GM18867 (cell line): Measurements from ENCODE around the gene PLCG1.

Source experiments
- ATAC-seq: cut with Tn5 transposase; IDR thresholded peaks from one replicate; pipeline ENCODE4 v1.9.1; 2021; ENCODE audit warnings: mild to moderate bottlenecking, moderate library complexity; ENCODE audit not compliant: unreplicated experiment

Gene PLCG1

DNA sequence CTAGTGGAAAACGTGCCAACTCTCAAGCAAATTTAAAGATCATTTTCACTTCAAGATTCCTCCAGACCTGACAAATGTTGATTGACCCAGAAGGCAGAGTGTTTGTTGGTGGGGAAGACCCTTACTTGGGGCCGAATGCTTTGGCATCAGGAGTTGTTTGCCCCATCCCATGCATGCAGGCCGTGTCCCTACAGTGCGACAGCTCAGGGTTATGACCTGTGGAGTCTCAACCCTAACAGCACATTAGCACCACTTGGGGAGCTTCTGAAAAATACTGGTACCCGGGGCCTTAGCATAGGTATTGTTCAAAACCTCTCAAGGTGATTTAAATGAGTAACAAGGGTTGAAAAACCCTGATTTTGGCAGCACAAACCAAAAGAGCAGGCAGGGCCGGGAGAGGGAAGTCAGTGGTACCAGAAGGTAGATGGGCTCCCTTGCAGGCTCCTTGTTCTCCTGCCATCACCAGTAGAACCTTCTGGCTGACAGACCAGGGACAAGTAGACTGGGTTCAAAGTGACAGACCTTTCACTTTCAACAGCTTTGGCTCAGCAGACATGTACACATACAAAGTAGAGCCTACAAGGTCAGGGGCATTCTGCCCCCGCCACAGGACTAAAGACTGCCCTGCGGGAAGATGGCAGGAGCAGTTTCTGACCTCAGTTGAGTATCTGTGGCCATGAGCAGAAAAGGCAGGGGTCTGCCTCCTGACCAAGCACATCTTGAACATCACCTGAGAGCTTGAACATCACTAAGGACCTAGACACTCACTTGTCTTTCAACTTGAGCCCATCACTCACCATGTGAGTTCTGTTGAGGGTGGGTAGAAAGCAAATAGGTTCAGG, 39.6 kb downstream of the PLCG1 start:
- ATAC-seq: no peak

- ATAC-seq: no peak
Measured at GRCh38 chr20:41177636-41178035, 40.3 kb downstream of the PLCG1 start.

- ATAC-seq: no peak
Measured at GRCh38 chr20:41178495-41178894, 41.2 kb downstream of the PLCG1 start.

DNA sequence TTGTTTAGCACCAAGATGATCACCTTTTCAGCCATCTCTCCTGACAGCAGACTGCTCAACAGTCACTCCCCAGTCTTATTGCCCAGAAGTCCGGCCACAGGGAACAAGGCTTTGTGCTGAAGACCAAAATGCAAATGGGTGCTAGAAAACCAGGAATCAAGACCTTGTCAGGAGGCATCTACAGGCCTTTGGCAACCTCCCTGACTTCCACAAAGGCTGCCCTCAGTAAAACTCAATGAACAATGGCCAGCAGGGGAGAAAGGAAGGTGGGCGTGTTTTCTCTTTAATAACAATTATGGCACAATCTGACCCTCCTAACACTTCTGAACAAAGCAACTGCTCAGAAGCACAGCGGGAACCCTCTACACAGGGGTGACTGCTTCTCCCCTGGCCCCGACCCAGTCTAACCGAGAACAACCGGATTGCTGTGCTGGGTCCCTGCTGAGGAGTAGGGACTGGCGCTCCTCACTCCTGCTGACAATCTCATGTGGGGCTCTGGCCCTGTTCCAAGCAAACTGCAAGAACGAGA, 41.6 kb downstream of the PLCG1 start:
- ATAC-seq: no peak

DNA sequence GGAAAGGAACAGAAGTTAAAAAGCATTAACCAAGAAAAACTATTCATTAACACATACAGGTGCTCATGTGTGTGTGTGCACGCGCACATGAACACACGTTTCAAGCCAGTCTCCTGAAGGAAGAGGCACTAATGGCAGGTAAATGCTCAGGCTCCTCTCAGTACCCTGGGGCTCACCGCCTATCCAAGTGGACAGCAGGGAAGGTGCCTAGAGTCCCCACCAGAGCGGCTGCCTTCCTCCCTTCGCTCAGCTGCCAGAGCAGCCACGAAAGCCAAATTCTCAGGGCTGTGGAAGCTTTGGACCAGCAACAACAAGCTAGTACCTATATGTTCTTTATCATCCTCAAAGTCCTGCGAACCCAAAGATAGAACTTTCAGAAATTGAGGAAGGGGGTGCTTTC, 42.6 kb downstream of the PLCG1 start:
- no peak for ATAC-seq

GRCh38 chr20:41180599-41181333, 43.4 kb downstream of the PLCG1 start:
- ATAC-seq: no peak

DNA sequence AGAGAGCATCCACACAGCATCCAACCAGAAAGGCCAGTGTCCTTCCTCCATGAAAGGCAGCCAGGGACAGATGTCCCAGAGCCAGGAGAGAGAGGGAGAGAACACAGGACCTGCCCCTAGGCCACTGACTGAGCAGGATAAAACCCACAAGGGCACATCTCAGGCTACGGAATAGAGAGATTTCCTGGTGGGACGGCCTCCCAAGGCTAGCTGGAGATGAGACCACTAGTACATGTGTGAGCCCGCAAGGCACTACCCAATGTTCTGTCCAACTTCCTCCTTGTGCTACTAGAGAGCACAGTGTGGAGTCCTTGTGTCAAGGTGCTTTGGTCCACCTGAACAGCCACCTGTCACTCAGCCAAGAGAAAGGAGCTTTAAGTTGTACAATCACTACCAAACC, 44.2 kb downstream of the PLCG1 start:
- ATAC-seq: no peak

DNA sequence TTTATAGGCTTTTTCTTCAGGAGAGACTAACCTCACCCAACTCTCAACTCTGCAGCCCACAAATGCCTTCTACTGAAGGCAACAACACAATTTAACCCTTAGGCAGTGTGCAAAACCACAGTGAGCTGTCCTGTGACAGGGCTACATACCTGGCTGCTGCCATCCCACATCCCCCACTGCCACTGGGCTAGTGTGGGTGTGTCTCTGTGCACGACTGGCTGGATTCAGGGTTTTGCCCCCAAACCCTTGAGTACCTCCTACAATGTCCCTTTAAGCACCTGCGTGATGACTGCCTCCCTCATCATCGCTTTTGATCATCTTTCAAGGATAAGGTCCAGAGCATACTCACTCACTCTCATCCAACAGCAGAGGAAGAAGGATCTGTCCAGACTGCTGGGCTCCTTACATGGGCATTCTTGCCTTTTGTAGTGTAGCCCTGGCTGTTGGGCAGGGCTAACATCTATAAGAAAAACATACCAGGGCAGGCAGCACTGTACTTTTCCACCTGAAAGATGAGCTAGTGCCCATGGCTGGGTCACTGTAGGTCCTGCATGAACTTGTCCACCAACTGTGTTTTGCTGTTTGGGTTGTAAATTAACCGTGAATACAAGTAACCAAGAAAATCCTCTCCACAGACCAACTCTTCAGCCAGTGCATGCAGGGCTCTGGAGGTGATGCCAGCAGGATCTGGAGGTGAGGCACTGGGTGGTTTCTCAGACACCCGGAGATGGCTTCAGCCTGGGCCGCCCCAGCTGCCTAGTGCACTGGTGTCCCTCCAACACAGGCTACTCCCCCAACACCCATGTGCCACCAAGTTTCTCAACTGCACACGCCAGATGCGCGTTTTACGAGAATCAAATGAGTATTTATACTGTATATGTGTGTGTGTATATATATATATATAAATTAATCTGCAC, 45.2 kb downstream of the PLCG1 start:
- no peak for ATAC-seq

DNA sequence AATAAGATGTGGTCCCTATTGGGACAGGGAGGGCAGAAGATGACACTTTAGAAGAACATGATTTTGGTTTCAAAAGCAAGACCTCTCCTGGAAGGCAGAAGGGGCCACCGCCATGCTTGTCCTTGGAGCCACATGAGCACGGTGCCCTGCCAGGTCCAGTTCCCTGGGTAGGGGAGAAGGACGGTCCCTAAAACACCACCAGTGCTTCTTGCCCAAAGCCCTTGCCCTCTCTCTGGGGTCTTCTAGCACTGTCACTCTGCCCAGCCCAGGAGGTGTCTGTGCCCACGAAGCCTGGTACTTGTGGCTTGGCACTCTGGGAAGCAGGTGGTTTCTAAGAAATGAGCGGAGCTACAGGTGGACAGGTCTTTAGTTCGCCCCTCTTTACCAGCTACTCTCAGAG, 46.0 kb downstream of the PLCG1 start:
- ATAC-seq: no peak

GRCh38 chr20:41183831-41184230, 46.5 kb downstream of the PLCG1 start:
- no peak for ATAC-seq

DNA sequence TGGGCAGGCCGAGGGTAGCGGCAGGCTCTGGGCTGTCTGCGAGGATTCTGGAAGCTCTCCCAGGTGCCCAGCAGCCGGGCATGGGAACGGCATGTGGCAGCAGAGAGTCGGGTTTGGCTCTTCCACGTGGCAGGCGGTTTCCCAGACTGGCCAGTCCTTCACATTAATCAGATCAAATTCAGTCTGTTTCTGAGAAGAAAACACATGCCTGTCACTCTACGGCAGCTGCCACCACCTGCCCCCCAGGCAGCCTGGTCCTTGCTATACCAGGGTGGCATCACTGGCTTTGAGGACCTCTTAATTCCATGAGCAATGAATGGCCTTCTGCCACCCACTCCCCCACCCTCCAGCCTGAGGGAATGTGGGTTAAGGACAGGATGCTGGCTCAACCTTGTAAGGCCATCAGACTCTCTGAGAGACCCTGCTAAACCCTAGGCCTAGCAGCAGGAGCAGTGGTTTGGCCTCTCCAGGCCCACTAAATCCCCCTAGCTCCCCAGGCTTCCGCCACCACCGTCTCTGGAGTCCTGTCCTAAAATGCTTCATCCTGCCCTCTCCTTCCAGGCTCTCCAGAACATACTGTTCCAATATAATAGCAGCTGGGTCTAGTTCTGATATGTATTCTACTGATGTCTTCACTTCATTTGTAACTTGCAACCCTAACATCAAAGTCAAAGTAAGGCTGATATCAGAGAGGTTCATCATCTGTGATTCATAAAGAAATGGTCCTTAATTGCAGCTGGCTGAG, 47.8 kb downstream of the PLCG1 start:
- ATAC-seq: no peak

- no peak for ATAC-seq
Measured at GRCh38 chr20:41187668-41188067, 50.3 kb downstream of the PLCG1 start.

GRCh38 chr20:41191562-41192500, 54.5 kb downstream of the PLCG1 start:
- no peak for ATAC-seq

DNA sequence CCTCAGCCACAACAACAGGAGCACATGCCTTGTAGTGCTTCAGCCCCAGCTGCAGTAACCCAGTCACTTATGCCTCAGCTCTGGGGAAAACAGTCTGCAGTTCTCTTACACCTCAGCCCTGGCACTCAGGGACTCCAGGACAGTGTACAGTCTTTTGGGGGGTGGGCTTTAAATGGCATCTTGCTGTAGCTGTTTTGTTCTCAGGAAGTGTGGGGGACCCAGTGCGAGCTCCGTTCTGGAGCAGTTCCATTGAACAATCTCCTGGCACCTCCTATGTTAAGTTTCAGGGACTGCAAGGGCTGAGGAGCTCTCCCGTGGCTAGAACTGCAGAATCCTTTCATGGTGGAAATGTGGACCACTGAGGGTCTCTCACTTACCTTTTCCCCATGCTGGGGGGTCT, 55.2 kb downstream of the PLCG1 start:
- no peak for ATAC-seq

DNA sequence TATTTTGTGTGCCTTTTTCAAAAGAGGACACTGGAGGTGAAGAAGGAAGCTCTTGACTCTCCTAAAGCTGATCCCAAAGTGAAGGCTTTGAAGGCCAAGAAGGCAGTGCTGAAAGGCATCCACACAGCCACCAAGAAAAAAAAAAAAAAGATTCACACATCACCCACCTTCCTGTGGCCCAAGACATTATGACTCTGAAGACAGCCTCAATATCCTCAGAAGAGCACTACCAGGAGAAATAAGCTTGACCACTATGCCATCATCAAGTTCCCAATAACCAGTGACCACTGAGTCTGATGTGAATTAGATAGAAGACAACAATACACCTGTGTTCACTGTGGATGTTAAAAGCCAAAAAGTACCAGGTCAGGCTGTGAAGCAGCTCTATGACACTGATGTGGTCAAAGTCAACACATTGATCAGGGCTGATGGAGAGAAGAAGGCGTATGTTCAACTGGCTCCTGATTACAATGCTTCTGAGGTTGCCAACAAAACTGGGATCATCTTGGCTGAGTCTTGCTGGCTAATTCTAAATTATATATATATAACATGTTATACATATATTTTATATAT, 59.4 kb downstream of the PLCG1 start:
- no peak for ATAC-seq

DNA sequence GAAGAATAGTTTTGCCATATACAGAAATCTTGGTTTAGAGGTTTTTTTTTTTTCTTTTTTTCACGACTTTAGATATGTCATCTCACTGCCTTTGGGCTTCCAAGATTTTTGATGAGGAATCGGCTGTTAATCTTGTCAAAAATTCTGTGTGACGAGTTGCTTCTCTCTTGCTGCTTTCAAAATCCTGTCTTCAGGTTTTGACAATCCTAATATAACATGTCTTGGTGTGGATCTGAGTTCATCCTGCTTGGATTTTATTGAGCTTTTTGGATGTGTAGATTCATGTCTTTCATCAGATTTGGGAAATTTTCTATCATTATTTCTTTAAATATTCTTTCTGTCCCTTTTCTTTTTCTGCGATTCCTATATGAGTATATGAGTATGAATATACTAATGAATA, 61.1 kb downstream of the PLCG1 start:
- no peak for ATAC-seq

GRCh38 chr20:41200446-41201202, 63.3 kb downstream of the PLCG1 start:
- ATAC-seq: no peak

- ATAC-seq: no peak
Measured at GRCh38 chr20:41201760-41202159, 64.4 kb downstream of the PLCG1 start.
